Skin of body (tissue), 3 donors: ENCODE measurements around the gene NTF4. TPM values are rescaled to one million over a fixed set of nuclear protein-coding genes. Genes with fewer than 3 reads are reported as not detected.
"Not testable (repeated sequence)": the region's sequence is repeated elsewhere in the genome, so short reads cannot be mapped to it uniquely, and the experiment has no call there.

ENCODE experiments used
- DNase-seq: peaks from one replicate; lab custom pipeline; 2025; lab: John Stamatoyannopoulos, UW
- small RNA-seq: library from RNA; depleted of rRNA; stranded (forward); fragments of <200 nt; gene quantifications from one replicate; pipeline ENCODE3, GENCODE V24; 2014; ENCODE audit warnings: low replicate concordance
- total RNA-seq: library from RNA; depleted of rRNA; stranded (reverse); fragments of >200 nt; gene quantifications from one replicate; pipeline ENCODE4 v1.2.3, GENCODE V29; 2014

Gene NTF4
- total RNA-seq, 1 donor from 2014 or later: 1.9 TPM

GRCh38 chr19:49022116-49022515 is 42.5 kb downstream of the NTF4 start:
- DNase-seq: no peak

- DNase-seq: no peak
Observed at GRCh38 chr19:49020931-49021895, 43.4 kb downstream of the NTF4 start.

- no peak for DNase-seq
Observed at GRCh38 chr19:49020342-49020741, 44.3 kb downstream of the NTF4 start.

- no peak for DNase-seq
Observed at GRCh38 chr19:49019242-49019932, 45.2 kb downstream of the NTF4 start.

- not testable (repeated sequence) for DNase-seq
Observed at GRCh38 chr19:49018388-49019241, 46.0 kb downstream of the NTF4 start.

GRCh38 chr19:49017666-49018351 is 46.8 kb downstream of the NTF4 start:
- no peak for DNase-seq

- no peak for DNase-seq
Observed at GRCh38 chr19:49017041-49017665, 47.5 kb downstream of the NTF4 start, which contains the start of gene LHB. LHB (minus strand) TSS chr19:49017091; CDS start chr19:49017081, 10 bp downstream.

- DNase-seq: no peak
Observed at GRCh38 chr19:49016067-49016839, 48.4 kb downstream of the NTF4 start.

GRCh38 chr19:49014870-49015255 is 49.8 kb downstream of the NTF4 start:
- DNase-seq: no peak

GRCh38 chr19:49014123-49014869 is 50.3 kb downstream of the NTF4 start:
- no peak for DNase-seq

- no peak for DNase-seq
Observed at GRCh38 chr19:49011194-49011593, 53.4 kb downstream of the NTF4 start.

Small RNAs within 50 kb of the gene (small RNA-seq; reads per million reads assigned to genes)
- not detected for gene RN7SL708P

Other genes starting within 250 kb of the NTF4 start
- gene HSD17B14, start 228.3 kb downstream of the NTF4 start, total RNA-seq: 3.4 TPM
- gene PLEKHA4, start 196.2 kb downstream of the NTF4 start, total RNA-seq: 8.4 TPM
- 58.4 TPM for gene PPP1R15A, start 192.4 kb downstream of the NTF4 start, total RNA-seq
- gene TULP2, start 166.1 kb downstream of the NTF4 start, total RNA-seq: 0.10 TPM
- 97.8 TPM for gene NUCB1, start 164.5 kb downstream of the NTF4 start, total RNA-seq
- not detected for gene DHDH, start 131.1 kb downstream of the NTF4 start, total RNA-seq
- gene BAX, start 109.9 kb downstream of the NTF4 start, total RNA-seq: 22.9 TPM
- 828 TPM for gene FTL, start 99.5 kb downstream of the NTF4 start, total RNA-seq
- gene GYS1, start 71.5 kb downstream of the NTF4 start, total RNA-seq: 42.4 TPM
- gene RUVBL2, start 70.9 kb downstream of the NTF4 start, total RNA-seq: 58.9 TPM
- gene LHB, start 47.7 kb downstream of the NTF4 start, total RNA-seq: not detected
- not detected for gene CGB3, start 40.5 kb downstream of the NTF4 start, total RNA-seq
- not detected for gene CGB2, start 32.9 kb downstream of the NTF4 start, total RNA-seq
- gene CGB1, start 27.9 kb downstream of the NTF4 start, total RNA-seq: not detected
- not detected for gene CGB5, start 21.0 kb downstream of the NTF4 start, total RNA-seq
- not detected for gene CGB8, start 15.7 kb downstream of the NTF4 start, total RNA-seq
- gene CGB7, start 7.1 kb downstream of the NTF4 start, total RNA-seq: 0.49 TPM
- gene KCNA7, start 7.9 kb upstream of the NTF4 start, total RNA-seq: 0.79 TPM
- 121 TPM for gene SNRNP70, start 20.6 kb upstream of the NTF4 start, total RNA-seq
- gene LIN7B, start 49.6 kb upstream of the NTF4 start, total RNA-seq: 8.6 TPM
- 0.30 TPM for gene C19orf73, start 54.3 kb upstream of the NTF4 start, total RNA-seq
- gene PPFIA3, start 54.7 kb upstream of the NTF4 start, total RNA-seq: 12.3 TPM
- 13.6 TPM for gene HRC, start 90.6 kb upstream of the NTF4 start, total RNA-seq
- 24.0 TPM for gene TRPM4, start 93.0 kb upstream of the NTF4 start, total RNA-seq